ENCODE results near the gene FARS2. TPM values are rescaled to one million over a fixed set of nuclear protein-coding genes. Genes with fewer than 3 reads are reported as not detected.

The FARS2 gene
- polyA plus RNA-seq (2012; rRNA removed), result 12.5 and 16.1 TPM in 2 replicates
- polyA plus RNA-seq (2012; cell fraction: cytosol; rRNA removed), result 13.7 and 14.2 TPM in 2 replicates
- 12.1 and 13.3 TPM in 2 replicates for polyA plus RNA-seq (2012; cell fraction: nucleus; rRNA removed)

DNA sequence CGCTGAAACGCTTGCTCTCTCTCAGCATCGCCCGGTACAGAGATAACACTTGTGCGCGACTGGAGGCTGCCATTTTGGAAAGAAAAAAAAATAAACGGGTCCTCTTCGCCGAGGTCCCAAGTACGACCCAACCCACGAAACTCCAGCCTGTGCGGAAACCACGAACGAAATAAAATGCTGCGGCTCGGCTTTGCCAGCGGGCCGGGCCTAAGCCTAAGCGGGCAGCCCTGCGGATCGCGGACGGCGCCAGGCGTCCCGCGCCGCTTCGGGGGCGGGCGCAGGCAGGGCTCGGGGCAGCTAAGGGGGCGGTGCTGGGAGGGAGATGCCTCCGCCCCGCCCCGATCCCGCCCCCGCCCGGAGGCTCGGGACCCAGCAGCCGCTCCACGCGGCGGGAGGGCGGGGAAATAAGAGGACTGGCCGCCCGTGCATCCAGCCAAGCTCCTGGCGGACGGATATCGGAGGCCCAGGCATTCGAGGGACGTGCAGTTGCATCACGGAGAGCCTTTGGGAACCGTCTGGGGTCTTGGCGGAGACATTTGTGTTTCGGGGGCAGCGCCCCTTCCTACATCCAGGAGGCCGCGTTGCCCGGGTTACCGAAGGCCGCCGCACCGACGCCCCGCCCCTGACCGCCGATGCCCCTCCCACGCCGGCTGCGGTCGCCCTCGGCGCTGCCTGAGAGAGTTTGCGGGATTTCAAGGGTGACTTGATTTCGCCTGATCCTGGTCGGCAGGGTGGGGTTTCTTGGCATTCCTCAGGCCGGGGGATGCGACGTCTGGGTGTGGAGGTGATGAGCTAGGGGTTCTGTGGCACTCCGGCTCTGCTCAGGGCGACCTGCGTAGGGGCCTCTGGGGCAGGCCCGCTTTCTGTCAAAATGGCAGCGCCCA lies at the start of gene FARS2, which contains the start of gene LYRM4:
TSS of gene FARS2 (plus strand) at position 853 of the 884 bp plus-strand sequence.
TSS of gene LYRM4 (minus strand) at position 290 of the 884 bp plus-strand sequence. CDS start at position 73, 217 bp downstream.
- no peaks in the 10 kb centered on the region for H3F3A ChIP-seq (replicated peaks; ENCODE audit: insufficient read depth)
- WGBS (ENCODE audit: low lambda C conversion rate), result under 1% methylated on average over 35 of the region's 85 CpGs
- H3K4me3 ChIP-seq (ENCODE audit: low read depth in 2 of 2, low read length in 1 of 2), result peak within 1 kb of the TSS; percentile 95 to 96
- TF ChIP-seq, protein P1, sequence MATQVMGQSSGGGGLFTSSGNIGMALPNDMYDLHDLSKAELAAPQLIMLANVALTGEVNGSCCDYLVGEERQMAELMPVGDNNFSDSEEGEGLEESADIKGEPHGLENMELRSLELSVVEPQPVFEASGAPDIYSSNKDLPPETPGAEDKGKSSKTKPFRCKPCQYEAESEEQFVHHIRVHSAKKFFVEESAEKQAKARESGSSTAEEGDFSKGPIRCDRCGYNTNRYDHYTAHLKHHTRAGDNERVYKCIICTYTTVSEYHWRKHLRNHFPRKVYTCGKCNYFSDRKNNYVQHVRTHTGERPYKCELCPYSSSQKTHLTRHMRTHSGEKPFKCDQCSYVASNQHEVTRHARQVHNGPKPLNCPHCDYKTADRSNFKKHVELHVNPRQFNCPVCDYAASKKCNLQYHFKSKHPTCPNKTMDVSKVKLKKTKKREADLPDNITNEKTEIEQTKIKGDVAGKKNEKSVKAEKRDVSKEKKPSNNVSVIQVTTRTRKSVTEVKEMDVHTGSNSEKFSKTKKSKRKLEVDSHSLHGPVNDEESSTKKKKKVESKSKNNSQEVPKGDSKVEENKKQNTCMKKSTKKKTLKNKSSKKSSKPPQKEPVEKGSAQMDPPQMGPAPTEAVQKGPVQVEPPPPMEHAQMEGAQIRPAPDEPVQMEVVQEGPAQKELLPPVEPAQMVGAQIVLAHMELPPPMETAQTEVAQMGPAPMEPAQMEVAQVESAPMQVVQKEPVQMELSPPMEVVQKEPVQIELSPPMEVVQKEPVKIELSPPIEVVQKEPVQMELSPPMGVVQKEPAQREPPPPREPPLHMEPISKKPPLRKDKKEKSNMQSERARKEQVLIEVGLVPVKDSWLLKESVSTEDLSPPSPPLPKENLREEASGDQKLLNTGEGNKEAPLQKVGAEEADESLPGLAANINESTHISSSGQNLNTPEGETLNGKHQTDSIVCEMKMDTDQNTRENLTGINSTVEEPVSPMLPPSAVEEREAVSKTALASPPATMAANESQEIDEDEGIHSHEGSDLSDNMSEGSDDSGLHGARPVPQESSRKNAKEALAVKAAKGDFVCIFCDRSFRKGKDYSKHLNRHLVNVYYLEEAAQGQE (IDR thresholded peaks at IDR 0.05; ENCODE audit: low read depth, low read length), result 0 out of 2 replicates have a peak, but pooled peaks have one; percentile 30
- peak; percentile 46 for TF ChIP-seq CHD2 (IDR thresholded peaks at IDR 0.05; ENCODE audit: low read length, partially characterized antibody)
- TF ChIP-seq JUND (IDR thresholded peaks at IDR 0.05), result 0 out of 2 replicates have a peak, but pooled peaks have one; percentile 10
- TF ChIP-seq TAF1 (IDR thresholded peaks at IDR 0.05; ENCODE audit: borderline replicate concordance, low read depth, low read length), result peak; percentile 65; the same call in 1 of the 2 replicates
- peak; percentile 31; the same call in 1 of the 2 replicates for TF ChIP-seq NRF1 (IDR thresholded peaks at IDR 0.05; ENCODE audit: low read depth, low read length)
- TF ChIP-seq, protein P2, sequence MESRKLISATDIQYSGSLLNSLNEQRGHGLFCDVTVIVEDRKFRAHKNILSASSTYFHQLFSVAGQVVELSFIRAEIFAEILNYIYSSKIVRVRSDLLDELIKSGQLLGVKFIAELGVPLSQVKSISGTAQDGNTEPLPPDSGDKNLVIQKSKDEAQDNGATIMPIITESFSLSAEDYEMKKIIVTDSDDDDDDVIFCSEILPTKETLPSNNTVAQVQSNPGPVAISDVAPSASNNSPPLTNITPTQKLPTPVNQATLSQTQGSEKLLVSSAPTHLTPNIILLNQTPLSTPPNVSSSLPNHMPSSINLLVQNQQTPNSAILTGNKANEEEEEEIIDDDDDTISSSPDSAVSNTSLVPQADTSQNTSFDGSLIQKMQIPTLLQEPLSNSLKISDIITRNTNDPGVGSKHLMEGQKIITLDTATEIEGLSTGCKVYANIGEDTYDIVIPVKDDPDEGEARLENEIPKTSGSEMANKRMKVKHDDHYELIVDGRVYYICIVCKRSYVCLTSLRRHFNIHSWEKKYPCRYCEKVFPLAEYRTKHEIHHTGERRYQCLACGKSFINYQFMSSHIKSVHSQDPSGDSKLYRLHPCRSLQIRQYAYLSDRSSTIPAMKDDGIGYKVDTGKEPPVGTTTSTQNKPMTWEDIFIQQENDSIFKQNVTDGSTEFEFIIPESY (IDR thresholded peaks at IDR 0.05; ENCODE audit: borderline replicate concordance, low read depth), result 0 out of 2 replicates have a peak, but pooled peaks have one; percentile 32
- no peak for TF ChIP-seq NFIC (IDR thresholded peaks at IDR 0.05; ENCODE audit: borderline replicate concordance)
- TF ChIP-seq RXRA (IDR thresholded peaks at IDR 0.05; ENCODE audit: borderline replicate concordance, low read depth), result no peak
- TF ChIP-seq, protein P3, sequence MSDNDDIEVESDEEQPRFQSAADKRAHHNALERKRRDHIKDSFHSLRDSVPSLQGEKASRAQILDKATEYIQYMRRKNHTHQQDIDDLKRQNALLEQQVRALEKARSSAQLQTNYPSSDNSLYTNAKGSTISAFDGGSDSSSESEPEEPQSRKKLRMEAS (IDR thresholded peaks at IDR 0.05; ENCODE audit: low read depth), result peak; percentile 75
- TF ChIP-seq SIN3A (IDR thresholded peaks at IDR 0.05; ENCODE audit: borderline replicate concordance, low read depth, low read length), result no peak; the same call in 1 of the 2 replicates
- TF ChIP-seq MEF2A (IDR thresholded peaks at IDR 0.05; ENCODE audit: borderline replicate concordance, low read depth), result no peak
- peak; percentile 98 for TF ChIP-seq YY1 (IDR thresholded peaks at IDR 0.05; ENCODE audit: low read depth)
- 0 out of 2 replicates have a peak, but pooled peaks have one; percentile 16 for TF ChIP-seq GABPA (IDR thresholded peaks at IDR 0.05; ENCODE audit: low read depth)
- TF ChIP-seq MXI1 (IDR thresholded peaks at IDR 0.05; ENCODE audit: low read depth, low read length), result peak; percentile 89
- peak; percentile 31; the same call in 1 of the 2 replicates for TF ChIP-seq ELF1 (IDR thresholded peaks at IDR 0.05)
- TF ChIP-seq, protein P4, sequence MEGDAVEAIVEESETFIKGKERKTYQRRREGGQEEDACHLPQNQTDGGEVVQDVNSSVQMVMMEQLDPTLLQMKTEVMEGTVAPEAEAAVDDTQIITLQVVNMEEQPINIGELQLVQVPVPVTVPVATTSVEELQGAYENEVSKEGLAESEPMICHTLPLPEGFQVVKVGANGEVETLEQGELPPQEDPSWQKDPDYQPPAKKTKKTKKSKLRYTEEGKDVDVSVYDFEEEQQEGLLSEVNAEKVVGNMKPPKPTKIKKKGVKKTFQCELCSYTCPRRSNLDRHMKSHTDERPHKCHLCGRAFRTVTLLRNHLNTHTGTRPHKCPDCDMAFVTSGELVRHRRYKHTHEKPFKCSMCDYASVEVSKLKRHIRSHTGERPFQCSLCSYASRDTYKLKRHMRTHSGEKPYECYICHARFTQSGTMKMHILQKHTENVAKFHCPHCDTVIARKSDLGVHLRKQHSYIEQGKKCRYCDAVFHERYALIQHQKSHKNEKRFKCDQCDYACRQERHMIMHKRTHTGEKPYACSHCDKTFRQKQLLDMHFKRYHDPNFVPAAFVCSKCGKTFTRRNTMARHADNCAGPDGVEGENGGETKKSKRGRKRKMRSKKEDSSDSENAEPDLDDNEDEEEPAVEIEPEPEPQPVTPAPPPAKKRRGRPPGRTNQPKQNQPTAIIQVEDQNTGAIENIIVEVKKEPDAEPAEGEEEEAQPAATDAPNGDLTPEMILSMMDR (IDR thresholded peaks at IDR 0.05), result peak; percentile 30
- no peaks in the 10 kb centered on the region for H3K27me3 ChIP-seq (ENCODE audit: insufficient read depth)
- no peaks in the 10 kb centered on the region for H4K20me1 ChIP-seq (ENCODE audit: insufficient read depth)
- no peaks in the 10 kb centered on the region for H3K9me3 ChIP-seq
- peak; percentile 97 for DNase-seq
- no peaks in the 10 kb centered on the region for H3K9me2 ChIP-seq
- H3K9ac ChIP-seq, result peak within 1 kb of the TSS; percentile 97
- H2AFZ ChIP-seq (ENCODE audit: low read depth), result peak within 1 kb of the TSS; percentile 88
- peaks cover 7 to 8% of the 10 kb centered on the region in 2 experiments; a peak in 3 of 4 replicates for H3K4me1 ChIP-seq (ENCODE audit: control insufficient read depth in 1 of 2, insufficient read depth in 2 of 2, low read depth in 1 of 2, low read length in 1 of 2)
- ChIA-PET POLR2A (no interaction called here), CTCF (interaction anchor here (0.8 to 4.6 kb wide), 5 partner anchors 10 to 119 kb away, joined by 3 to 25 read pairs (median 3); no protein-coding TSS in a partner anchor)
- H3K4me2 ChIP-seq, result peak within 1 kb of the TSS; percentile 85
- peak within 1 kb of the TSS; percentile 92 to 97 for H3K27ac ChIP-seq (ENCODE audit: low read depth in 2 of 2, low read length in 1 of 2)
- peaks cover 0 to 11% of the 10 kb centered on the region in 2 experiments for H3K36me3 ChIP-seq (replicated peaks in 1 of 2; ENCODE audit: control insufficient read depth in 1 of 2, insufficient read depth in 2 of 2, low read length in 1 of 2)
- peaks cover 75% of the 10 kb centered on the region for H3K79me2 ChIP-seq (ENCODE audit: insufficient read depth)
